HUES64 (cell line): ENCODE data around the gene TAGLN3.

Experiments
- H3K27ac ChIP-seq: 2 replicates; pipeline ENCODE4 v1.7.0; 2013; ENCODE audit warnings: low read depth, low read length, inconsistent platforms
- H3K27me3 ChIP-seq: 2 replicates; pipeline ENCODE4 v1.6.1; 2013; ENCODE audit warnings: mild to moderate bottlenecking, low read length; ENCODE audit not compliant: insufficient read depth
- H3K36me3 ChIP-seq: 2 replicates; pipeline ENCODE4 v1.6.1; 2013; ENCODE audit warnings: mild to moderate bottlenecking, low read length; ENCODE audit not compliant: insufficient read depth
- H3K4me1 ChIP-seq: 2 replicates; pipeline ENCODE4 v1.6.1; 2013; ENCODE audit warnings: mild to moderate bottlenecking, low read length, moderate library complexity; ENCODE audit not compliant: insufficient read depth
- H3K4me3 ChIP-seq: 2 replicates; pipeline ENCODE4 v1.5.1; 2013; ENCODE audit warnings: mild to moderate bottlenecking, low read length, moderate library complexity
- H3K9ac ChIP-seq: 2 replicates; pipeline ENCODE4 v1.6.1; 2013; ENCODE audit warnings: mild to moderate bottlenecking, low read depth, low read length
- H3K9me3 ChIP-seq: 2 replicates; pipeline ENCODE4 v1.6.1; 2013; ENCODE audit warnings: low read depth, low read length; ENCODE audit not compliant: insufficient read depth
- WGBS: fragments of 150-250, 120-280 bp; methylation state at CpG from one replicate; pipeline ENCODE4 v1.1.7; 2013; ENCODE audit warnings: missing lambda C conversion rate; 5-methylcytosine and 5-hydroxymethylcytosine counted together

Gene TAGLN3

GRCh38 chr3:112053229-112053628 lies 54.5 kb downstream of the TAGLN3 start:
- no peak overlapping the region for H3K27ac ChIP-seq
- peaks cover 29% of the 10 kb centered on the region for H3K4me1 ChIP-seq
- peaks cover 10% of the 10 kb centered on the region; the same call in 1 of the 2 replicates for H3K27me3 ChIP-seq
- WGBS: 16% methylated on average over 1 of the region's 1 CpG
- no peaks in the 10 kb centered on the region for H3K9me3 ChIP-seq
- H3K9ac ChIP-seq: no peak overlapping the region
- no peaks in the 10 kb centered on the region for H3K36me3 ChIP-seq
- no peak overlapping the region for H3K4me3 ChIP-seq

GRCh38 chr3:112056451-112056929 lies 57.8 kb downstream of the TAGLN3 start:
- no peak overlapping the region for H3K4me3 ChIP-seq

GRCh38 chr3:112059497-112059896 lies 60.8 kb downstream of the TAGLN3 start:
- no peak overlapping the region for H3K4me3 ChIP-seq
- H3K27me3 ChIP-seq: no peaks in the 10 kb centered on the region
- WGBS: 88% methylated on average over 1 of the region's 1 CpG
- H3K36me3 ChIP-seq: no peaks in the 10 kb centered on the region
- H3K9ac ChIP-seq: no peak overlapping the region
- no peaks in the 10 kb centered on the region for H3K9me3 ChIP-seq
- no peak overlapping the region for H3K27ac ChIP-seq
- H3K4me1 ChIP-seq: no peaks in the 10 kb centered on the region

More at GRCh38 chr3:112056451-112056929, 57.8 kb downstream of the TAGLN3 start:
- no peaks in the 10 kb centered on the region for H3K27me3 ChIP-seq
- H3K27ac ChIP-seq: no peak overlapping the region
- no peak overlapping the region for H3K9ac ChIP-seq
- H3K4me1 ChIP-seq: peaks cover 17% of the 10 kb centered on the region
- WGBS: 88% methylated on average over 4 of the region's 6 CpGs
- H3K9me3 ChIP-seq: no peaks in the 10 kb centered on the region
- no peaks in the 10 kb centered on the region for H3K36me3 ChIP-seq

- 97% methylated on average over 3 of the region's 3 CpGs for WGBS
- Histone ChIP-seq H3K4me1 (no peaks in the 10 kb centered on the region), H3K4me3 (no peak overlapping the region), H3K27me3 (no peaks in the 10 kb centered on the region), H3K9ac (no peak overlapping the region), H3K36me3 (no peaks in the 10 kb centered on the region), H3K27ac (no peak overlapping the region), H3K9me3 (no peaks in the 10 kb centered on the region)
Observed at GRCh38 chr3:112061152-112061551, 62.4 kb downstream of the TAGLN3 start.
